ENCODE data around the gene ANAPC4. TPM values are rescaled to one million over a fixed set of nuclear protein-coding genes. Genes with fewer than 3 reads are reported as not detected.
A peak's percentile ranks its signal among the peaks of the same experiment; 100 is the strongest.

ANAPC4 gene
- total RNA-seq, 1 donor from 2014 or later = 36.8 TPM

GRCh38 chr4:25427871-25428270, 50.8 kb downstream of the ANAPC4 start:
- ChIA-PET CTCF (interaction anchor here (0.6 kb wide), 1 partner anchor 116 kb away, joined by 3 read pairs; no protein-coding TSS in a partner anchor), POLR2A (no interaction called here)
- no peaks in the 10 kb centered on the region for H3K27me3 Mint-ChIP-seq
- DNase-seq (no peak), ATAC-seq (ENCODE audit: low read depth) (no peak)
- no peaks in the 10 kb centered on the region for H3K9me3 Mint-ChIP-seq
- no peak overlapping the region for H3K27ac Mint-ChIP-seq
- no peaks in the 10 kb centered on the region for H3K4me1 Mint-ChIP-seq
- intact Hi-C loops (cut with micrococcal nuclease) = no loop called here
- TF ChIP-seq CTCF (IDR thresholded peaks at IDR 0.05) = no peak
- H3K36me3 Mint-ChIP-seq (ENCODE audit: low read depth) = no peaks in the 10 kb centered on the region
- no peak overlapping the region for H3K4me3 Mint-ChIP-seq

GRCh38 chr4:25430630-25431029, 53.6 kb downstream of the ANAPC4 start:
- Mint-ChIP-seq H3K27me3 (no peaks in the 10 kb centered on the region), H3K4me3 (no peak overlapping the region), H3K36me3 (ENCODE audit: low read depth) (no peaks in the 10 kb centered on the region), H3K27ac (no peak overlapping the region), H3K9me3 (no peaks in the 10 kb centered on the region), H3K4me1 (no peaks in the 10 kb centered on the region)
- no peak for TF ChIP-seq CTCF (IDR thresholded peaks at IDR 0.05)
- intact Hi-C loops (cut with micrococcal nuclease) = no loop called here
- DNase-seq (no peak), ATAC-seq (ENCODE audit: low read depth) (no peak)
- ChIA-PET POLR2A (no interaction called here), CTCF (no interaction called here)

DNA sequence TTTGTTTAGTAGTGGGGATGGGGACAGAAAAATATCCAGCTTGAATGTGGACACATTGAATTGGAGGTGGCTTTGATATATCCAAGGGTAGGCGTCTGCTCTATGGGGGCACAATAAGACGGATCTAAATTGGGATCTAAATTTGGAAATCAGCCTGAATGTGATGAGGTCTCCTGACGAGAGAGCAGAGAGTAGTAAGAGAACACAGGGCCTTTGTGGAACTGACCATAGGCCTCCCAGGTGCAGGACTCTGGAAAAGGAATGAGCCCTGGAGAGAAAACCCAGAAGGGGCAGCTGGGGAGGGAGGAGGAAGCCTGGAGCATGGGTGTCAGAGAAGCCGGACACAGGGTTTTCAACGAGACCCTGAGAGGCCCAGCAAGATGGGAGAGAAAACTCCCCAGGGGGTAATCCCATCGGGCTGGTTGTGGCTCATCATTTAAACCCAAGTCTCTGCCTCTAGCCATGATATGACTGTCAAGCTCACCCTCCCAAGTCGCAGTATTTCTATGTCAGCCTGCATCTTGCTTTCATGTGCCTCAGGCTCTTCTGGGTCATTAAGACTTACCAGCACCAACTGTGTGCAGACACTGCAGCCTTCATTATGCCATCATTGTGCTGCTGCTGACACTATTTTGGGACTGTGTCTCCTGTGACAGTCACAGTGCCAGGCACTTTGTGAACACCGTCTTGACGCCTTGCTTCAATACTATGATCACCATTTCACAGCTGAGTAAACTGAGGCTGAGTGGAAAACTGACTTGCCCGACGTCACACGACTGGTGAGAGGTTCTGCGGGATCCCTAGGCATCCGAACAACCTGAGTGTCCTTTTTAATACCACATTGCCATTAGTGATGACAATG, 57.1 kb downstream of the ANAPC4 start:
- no peaks in the 10 kb centered on the region for H3K27me3 Mint-ChIP-seq
- POLR2A ChIA-PET = no interaction called here
- ATAC-seq (ENCODE audit: low read depth) (no peak), DNase-seq (no peak)
- H3K4me1 Mint-ChIP-seq = no peaks in the 10 kb centered on the region
- H3K27ac Mint-ChIP-seq = no peak overlapping the region
- intact Hi-C loops (cut with micrococcal nuclease) = no loop called here
- no peaks in the 10 kb centered on the region for H3K9me3 Mint-ChIP-seq
- H3K36me3 Mint-ChIP-seq (ENCODE audit: low read depth) = no peaks in the 10 kb centered on the region
- no peak for TF ChIP-seq CTCF (IDR thresholded peaks at IDR 0.05)
- no peak overlapping the region for H3K4me3 Mint-ChIP-seq
- CTCF ChIA-PET = no interaction called here

DNA sequence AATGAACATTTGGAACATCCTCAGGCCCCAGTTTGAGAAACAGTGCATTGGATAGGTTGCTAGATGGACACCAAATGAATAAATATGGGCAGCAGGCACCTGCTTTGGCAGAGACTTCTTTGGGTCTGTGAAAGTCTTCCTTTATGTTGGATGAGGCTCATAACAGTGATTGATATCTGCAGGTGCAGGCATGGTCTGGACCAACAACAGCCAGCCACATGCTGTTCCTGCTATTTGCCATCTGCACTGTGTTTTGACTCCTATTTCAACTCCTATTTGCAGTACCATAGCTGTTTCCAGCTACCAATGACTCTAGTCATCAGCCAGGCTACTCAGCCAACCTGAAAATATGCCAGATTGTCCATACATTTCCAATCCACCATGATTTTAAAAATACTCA, 60.9 kb downstream of the ANAPC4 start:
- ATAC-seq (ENCODE audit: low read depth) (no peak), DNase-seq (no peak)
- Mint-ChIP-seq H3K27me3 (no peaks in the 10 kb centered on the region), H3K27ac (no peak overlapping the region), H3K4me1 (no peaks in the 10 kb centered on the region), H3K4me3 (no peak overlapping the region), H3K9me3 (peaks cover 3% of the 10 kb centered on the region), H3K36me3 (ENCODE audit: low read depth) (no peaks in the 10 kb centered on the region)
- ChIA-PET POLR2A (no interaction called here), CTCF (no interaction called here)
- TF ChIP-seq CTCF (IDR thresholded peaks at IDR 0.05) = no peak
- intact Hi-C loops (cut with micrococcal nuclease) = no loop called here

- Mint-ChIP-seq H3K9me3 (peaks cover 3% of the 10 kb centered on the region), H3K4me3 (no peak overlapping the region), H3K27me3 (no peaks in the 10 kb centered on the region), H3K4me1 (no peaks in the 10 kb centered on the region), H3K36me3 (ENCODE audit: low read depth) (no peaks in the 10 kb centered on the region), H3K27ac (no peak overlapping the region)
- intact Hi-C loops (cut with micrococcal nuclease) = no loop called here
- ATAC-seq (ENCODE audit: low read depth) (peak; percentile 57), DNase-seq (no peak)
- ChIA-PET POLR2A (interaction anchor here (0.5 kb wide), 1 partner anchor 857 kb away, joined by 3 read pairs; no protein-coding TSS in a partner anchor), CTCF (interaction anchor here (1.0 to 2.5 kb wide), 4 partner anchors 8 to 973 kb away, joined by 3 to 12 read pairs (median 4); no protein-coding TSS in a partner anchor)
- peak; percentile 22 for TF ChIP-seq CTCF (IDR thresholded peaks at IDR 0.05)
Measured at GRCh38 chr4:25439918-25440477, 62.9 kb downstream of the ANAPC4 start.
